ENCODE data around the gene TBL3.

TBL3 gene

GRCh38 chr16:1978476-1979120, 6.7 kb downstream of the TBL3 start:
- H3K4me3 ChIP-seq (ENCODE audit: severe bottlenecking), result peak overlapping the region; percentile 41
- DNase-seq (ENCODE audit: low spot score) (no peak), ATAC-seq (ENCODE audit: low read depth) (no peak)
- peak overlapping the region; percentile 47 for H3K27ac ChIP-seq (ENCODE audit: poor library complexity, severe bottlenecking)
- no peaks in the 10 kb centered on the region for H3K4me1 ChIP-seq (ENCODE audit: insufficient read depth, poor library complexity, severe bottlenecking)
- H3K27me3 ChIP-seq (ENCODE audit: insufficient read depth, poor library complexity, severe bottlenecking), result no peaks in the 10 kb centered on the region
- TF ChIP-seq CTCF (IDR thresholded peaks at IDR 0.05; ENCODE audit: poor library complexity, severe bottlenecking), result no peak
- H3K9me3 ChIP-seq (ENCODE audit: severe bottlenecking), result no peaks in the 10 kb centered on the region
- H3K36me3 ChIP-seq (ENCODE audit: low read depth), result peaks cover 31% of the 10 kb centered on the region

GRCh38 chr16:1979271-1980029, 7.6 kb downstream of the TBL3 start:
- H3K4me3 ChIP-seq (ENCODE audit: severe bottlenecking), result peak overlapping the region; percentile 41
- DNase-seq (ENCODE audit: low spot score) (peak; percentile 91), ATAC-seq (ENCODE audit: low read depth) (peak; percentile 57)
- no peaks in the 10 kb centered on the region for H3K9me3 ChIP-seq (ENCODE audit: severe bottlenecking)
- peak overlapping the region; percentile 47 for H3K27ac ChIP-seq (ENCODE audit: poor library complexity, severe bottlenecking)
- H3K27me3 ChIP-seq (ENCODE audit: insufficient read depth, poor library complexity, severe bottlenecking), result no peaks in the 10 kb centered on the region
- H3K36me3 ChIP-seq (ENCODE audit: low read depth), result peaks cover 29% of the 10 kb centered on the region
- H3K4me1 ChIP-seq (ENCODE audit: insufficient read depth, poor library complexity, severe bottlenecking), result no peaks in the 10 kb centered on the region
- TF ChIP-seq CTCF (IDR thresholded peaks at IDR 0.05; ENCODE audit: poor library complexity, severe bottlenecking), result no peak

- Histone ChIP-seq H3K4me3 (ENCODE audit: severe bottlenecking) (peak overlapping the region; percentile 41), H3K4me1 (ENCODE audit: insufficient read depth, poor library complexity, severe bottlenecking) (peaks cover 3% of the 10 kb centered on the region), H3K27ac (ENCODE audit: poor library complexity, severe bottlenecking) (peak overlapping the region; percentile 47), H3K9me3 (ENCODE audit: severe bottlenecking) (no peaks in the 10 kb centered on the region), H3K27me3 (ENCODE audit: insufficient read depth, poor library complexity, severe bottlenecking) (no peaks in the 10 kb centered on the region), H3K36me3 (ENCODE audit: low read depth) (peaks cover 24% of the 10 kb centered on the region)
- ATAC-seq (ENCODE audit: low read depth), result peak; percentile 1; the same call in 1 of the 3 replicates
- no peak for TF ChIP-seq CTCF (IDR thresholded peaks at IDR 0.05; ENCODE audit: poor library complexity, severe bottlenecking)
- DNase-seq (ENCODE audit: low spot score), result no peak
These were observed 8.3 kb downstream of the TBL3 start for GRCh38 chr16:1980030-1980769.

- DNase-seq (ENCODE audit: low spot score), result no peak
- Histone ChIP-seq H3K27ac (ENCODE audit: poor library complexity, severe bottlenecking) (no peak overlapping the region), H3K27me3 (ENCODE audit: insufficient read depth, poor library complexity, severe bottlenecking) (no peaks in the 10 kb centered on the region), H3K4me1 (ENCODE audit: insufficient read depth, poor library complexity, severe bottlenecking) (peaks cover 5% of the 10 kb centered on the region), H3K36me3 (ENCODE audit: low read depth) (peaks cover 29% of the 10 kb centered on the region), H3K9me3 (ENCODE audit: severe bottlenecking) (no peaks in the 10 kb centered on the region), H3K4me3 (ENCODE audit: severe bottlenecking) (no peak overlapping the region)
- no peak for ATAC-seq (ENCODE audit: low read depth)
- TF ChIP-seq CTCF (IDR thresholded peaks at IDR 0.05; ENCODE audit: poor library complexity, severe bottlenecking), result no peak
These were observed 8.9 kb downstream of the TBL3 start for GRCh38 chr16:1980770-1981087.
